NCI-H2171 (cell line): ENCODE data around the gene NATD1.
A peak's percentile ranks its signal among the peaks of the same experiment; 100 is the strongest.

Experiments used
- DNase-seq: peaks from one replicate; lab custom pipeline; 2025; lab: John Stamatoyannopoulos, UW

Gene NATD1

DNA sequence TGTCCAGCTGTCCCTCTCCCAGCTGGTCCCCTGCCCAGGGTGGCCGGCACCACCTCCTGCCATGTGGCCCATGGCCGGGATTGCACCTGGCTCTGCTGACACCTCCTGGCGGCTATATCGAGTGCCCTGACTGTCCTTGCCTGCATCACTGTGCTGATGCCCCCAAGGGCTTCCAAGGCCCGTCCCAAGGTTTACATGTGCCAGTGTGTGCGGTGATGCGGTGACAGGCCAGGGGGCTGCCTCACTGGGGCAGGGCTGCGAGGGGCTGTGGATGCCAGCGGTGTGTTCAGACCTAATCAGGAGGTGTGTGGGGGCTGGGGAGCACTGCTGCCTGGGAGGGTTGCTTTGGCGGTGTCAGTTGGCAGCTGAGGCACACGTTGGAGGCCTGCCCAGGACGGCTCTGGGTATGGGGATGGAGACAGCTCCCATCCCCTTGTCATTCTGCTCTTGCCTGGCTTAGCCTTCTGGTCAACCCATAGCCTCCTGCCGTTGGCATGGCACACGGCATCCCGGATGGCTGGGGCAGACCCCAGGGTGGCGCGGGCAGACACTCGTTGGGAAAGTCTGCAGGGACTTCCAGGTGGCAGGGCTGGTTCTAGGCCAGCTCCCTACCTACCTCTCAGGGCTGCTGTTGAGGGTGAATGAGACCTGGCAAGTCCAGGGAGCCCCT lies 36.8 kb upstream of the NATD1 start:
- peak; percentile 41 for DNase-seq

DNA sequence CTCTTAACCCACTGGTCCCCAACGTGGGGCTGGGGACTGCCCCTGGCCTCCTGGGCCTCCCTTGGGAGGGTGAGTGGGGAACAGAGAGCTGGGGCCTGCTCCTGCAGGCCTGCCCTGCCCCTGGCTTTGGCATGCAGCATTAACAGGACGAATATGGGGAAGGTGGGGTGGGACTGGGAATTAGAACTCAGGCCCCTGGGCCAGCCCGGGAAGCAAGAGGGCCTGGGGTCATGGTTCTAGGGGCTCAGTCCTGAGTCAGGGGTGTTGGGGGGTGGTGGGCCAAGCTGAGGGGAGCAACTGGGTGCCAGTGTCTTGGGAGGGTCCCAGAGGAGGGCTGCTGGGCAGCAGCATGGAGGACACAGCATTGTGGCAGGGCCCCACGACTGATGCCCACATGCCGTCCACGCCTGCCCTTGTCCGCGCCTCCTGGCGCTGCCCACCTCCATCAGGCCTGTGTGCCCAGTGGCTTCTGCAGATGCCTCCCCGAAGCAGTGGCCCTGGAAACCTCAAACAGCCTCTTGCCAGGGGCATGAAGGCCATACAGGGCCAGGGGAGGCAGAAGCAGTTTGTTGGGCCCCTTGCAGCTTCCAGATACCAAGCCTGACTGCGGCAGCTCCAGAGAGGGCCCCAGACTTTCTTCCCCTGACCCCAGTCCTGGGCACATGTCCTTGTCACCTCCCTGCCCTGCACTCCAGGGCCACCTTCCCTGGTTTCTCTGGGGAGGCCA lies 36.1 kb upstream of the NATD1 start:
- no peak for DNase-seq

DNA sequence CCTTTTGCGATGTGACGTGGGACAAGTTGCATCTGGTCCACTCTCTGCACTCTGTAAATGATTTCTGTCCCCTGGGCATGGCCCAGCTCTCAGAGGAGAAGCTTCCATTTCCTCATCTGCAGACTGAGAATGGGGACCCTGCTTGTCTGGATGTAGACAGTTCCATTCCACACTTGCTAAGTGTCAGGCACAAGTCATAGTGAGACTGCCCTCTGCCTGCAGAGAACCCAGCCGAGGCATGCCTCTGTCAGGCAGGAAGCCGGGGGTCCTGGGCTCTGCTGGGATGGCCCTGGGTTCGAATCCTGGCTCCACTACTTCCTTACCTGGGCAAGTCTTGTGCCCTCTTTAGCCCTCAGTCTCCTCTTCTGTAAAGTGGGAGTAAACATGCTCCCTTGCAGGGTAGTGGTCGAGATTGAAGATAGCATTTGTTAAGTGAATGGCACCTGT lies 35.4 kb upstream of the NATD1 start:
- DNase-seq = no peak

DNA sequence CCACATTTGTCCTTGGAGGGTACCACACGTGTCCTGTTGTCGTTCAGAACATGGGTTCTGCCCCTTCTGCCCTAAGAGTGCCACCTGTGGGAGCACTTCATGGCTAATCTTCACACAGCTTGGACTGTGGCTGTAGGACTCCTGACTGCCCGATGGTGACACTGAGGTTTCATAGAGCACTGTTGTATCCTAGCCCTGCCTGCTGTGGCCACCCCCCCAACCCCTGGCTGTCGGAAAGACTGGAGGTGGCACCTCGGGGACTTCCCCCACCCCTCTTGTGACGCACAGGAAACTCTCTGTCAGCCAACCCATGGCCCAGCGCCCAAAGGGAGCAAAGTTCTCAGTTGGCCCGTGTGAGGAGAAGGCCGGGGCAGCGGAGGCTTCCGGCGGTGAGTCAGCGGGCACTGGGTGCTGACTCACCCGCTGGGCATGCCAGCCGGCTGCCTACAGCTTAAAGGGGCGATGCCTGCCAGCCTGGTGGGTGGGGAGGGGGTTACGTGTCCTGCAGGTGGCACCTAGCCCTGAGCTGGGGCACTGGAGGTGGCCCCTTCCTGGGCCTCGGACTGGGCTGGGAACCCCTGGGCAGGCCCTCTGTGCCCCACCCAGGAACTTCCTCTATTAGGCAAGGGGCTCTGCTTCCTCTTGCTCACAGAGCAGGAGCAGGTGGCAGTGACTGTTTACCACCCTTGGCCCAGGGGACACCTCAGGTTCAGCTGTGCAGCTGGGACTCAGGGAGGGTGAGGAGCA lies 34.7 kb upstream of the NATD1 start:
- peak; percentile 61 for DNase-seq

GRCh38 chr17:21286909-21287702 lies 33.9 kb upstream of the NATD1 start:
- no peak for DNase-seq

DNA sequence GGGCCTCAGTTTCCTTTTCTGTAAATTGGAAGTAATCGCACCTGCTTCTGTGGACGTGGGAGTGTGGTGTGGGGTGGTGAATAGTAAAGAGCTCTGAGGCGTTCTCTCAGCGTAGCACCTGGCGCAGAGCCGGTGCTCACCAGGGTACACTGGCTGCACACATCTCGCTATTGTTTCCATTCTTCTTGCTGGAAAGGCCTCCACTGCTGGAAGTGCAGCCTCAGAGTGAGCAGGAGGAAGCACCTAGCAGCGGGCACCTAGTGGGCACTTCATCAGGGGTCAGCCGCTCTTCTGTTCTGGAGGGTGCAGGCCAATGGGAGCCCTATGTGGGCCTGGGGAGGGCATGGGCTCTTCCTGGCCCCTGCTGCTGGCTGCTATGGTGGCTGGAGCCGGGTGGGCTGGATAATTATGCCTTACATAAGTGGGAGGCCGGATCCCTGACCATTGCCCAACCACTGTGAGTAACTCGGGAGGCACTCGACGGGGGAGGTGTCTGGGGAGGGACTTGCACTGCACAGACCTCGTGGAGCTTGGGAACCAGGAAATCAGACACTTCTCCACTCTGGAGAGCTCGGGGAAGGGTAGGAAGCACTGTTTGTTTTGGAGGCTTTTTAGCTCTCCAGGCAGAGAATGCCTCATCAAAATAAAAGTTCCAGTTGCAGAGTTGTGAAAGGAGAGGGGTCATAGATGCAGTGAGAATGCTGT lies 33.0 kb upstream of the NATD1 start:
- DNase-seq = no peak

DNA sequence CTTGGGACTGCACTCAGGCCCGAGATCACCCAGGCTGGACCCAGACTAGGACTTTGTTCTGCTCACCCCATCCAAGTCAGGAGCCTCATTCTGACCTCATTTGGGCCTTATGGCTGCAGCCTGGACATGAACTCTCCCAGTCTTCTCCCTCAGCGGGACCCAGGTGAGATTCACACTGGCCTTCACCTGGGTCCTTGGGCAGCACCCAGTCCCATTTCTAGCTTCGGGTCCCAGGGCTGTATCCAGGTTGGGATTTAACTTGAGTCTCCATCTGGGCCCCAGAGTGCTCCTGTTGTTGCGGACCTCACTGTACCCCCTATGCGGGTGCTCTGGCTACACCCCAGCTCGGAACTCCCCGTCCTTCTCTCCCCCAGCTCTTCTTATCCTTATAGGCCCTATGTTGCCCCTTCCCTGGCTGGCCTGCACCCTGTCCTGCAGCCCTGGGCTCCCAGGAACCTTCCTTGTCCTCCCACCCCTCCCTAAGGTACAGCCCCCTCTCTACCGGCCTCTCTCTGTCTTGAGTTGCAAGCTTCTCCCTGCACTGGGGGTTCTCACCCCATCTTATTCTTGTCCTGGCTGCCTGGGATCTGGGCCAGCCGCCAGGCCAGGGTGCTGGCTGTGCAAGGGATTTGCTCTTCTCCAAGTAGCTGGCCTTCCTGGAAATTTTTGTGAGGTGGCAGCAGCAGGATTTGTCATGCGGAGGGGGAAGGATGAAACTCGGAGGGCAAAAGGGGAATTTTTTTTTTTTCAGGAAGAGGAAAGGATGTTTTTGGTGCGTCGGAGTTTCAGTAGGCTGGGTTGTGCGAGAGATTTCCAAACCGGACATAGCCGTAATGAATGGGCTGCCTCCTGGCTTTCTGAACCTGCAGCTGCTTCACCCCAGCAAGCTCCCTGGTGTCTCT lies 32.2 kb upstream of the NATD1 start:
- DNase-seq = no peak

- DNase-seq = peak; percentile 96
Measured at GRCh38 chr17:21284319-21285163, 31.3 kb upstream of the NATD1 start, which contains the start of gene MAP2K3. TSS of gene MAP2K3 (plus strand) at chr17:21284711. CDS start at chr17:21284921, 210 bp downstream.

DNA sequence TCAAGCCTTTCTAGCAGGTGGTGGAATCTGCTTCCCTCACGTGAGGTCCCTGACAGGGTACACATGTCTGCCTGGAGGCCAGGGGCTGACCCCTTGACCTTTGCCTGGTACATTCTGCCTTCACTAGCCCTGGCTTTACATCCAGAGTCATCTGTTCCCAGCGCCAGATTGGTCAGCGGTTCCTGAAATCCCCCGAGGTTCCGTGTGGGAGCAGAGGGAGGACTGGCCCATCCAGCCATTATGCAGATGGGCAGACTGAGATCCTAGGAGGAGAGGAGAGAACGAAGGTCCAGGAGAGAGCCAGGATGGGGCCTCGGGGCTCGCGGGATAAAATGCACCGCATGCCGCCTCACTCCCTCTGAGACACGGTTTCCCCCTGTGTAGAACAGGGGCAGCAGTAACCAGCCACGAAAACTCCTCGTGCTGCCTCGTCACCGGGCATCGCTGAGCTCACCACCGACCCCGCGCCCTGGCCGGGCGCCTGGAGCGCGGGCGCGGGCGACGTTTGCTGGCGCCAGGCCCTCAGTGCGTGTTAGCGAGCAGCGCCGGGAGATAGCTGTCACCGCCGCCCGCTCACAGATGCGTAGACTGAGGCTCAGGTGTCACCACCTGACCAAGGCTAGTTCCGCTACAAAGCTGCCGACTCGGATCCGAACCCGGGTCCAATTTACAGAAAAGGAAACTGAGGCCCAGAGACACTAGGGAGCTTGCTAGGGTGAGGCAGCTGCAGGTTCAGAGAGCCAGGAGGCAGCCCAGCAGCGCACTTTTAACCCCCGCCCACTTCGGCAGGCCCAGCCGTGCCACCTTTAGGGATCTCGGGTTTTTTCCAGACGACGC lies 30.5 kb upstream of the NATD1 start:
- no peak for DNase-seq

- no peak for DNase-seq
Measured at GRCh38 chr17:21282850-21283249, 29.6 kb upstream of the NATD1 start.

DNA sequence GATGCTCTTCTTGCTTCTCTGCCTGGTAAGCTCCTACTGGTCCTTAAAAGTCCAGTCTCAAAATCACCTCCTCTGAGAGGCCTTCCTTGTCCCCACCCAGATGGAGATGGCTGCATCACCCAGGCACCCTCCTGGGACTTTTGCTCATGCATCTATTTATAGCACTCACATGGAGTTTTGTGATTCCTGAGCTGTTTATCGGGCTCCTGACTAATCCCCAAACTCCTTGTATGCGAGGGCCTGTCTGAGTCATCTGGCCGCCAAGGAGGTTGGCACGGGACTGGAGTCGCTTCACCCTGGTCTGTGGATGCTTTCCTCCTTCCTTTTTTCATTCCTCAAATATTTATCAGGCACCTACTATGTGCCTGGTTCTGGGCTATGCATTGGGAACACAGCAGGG lies 29.0 kb upstream of the NATD1 start:
- no peak for DNase-seq

DNA sequence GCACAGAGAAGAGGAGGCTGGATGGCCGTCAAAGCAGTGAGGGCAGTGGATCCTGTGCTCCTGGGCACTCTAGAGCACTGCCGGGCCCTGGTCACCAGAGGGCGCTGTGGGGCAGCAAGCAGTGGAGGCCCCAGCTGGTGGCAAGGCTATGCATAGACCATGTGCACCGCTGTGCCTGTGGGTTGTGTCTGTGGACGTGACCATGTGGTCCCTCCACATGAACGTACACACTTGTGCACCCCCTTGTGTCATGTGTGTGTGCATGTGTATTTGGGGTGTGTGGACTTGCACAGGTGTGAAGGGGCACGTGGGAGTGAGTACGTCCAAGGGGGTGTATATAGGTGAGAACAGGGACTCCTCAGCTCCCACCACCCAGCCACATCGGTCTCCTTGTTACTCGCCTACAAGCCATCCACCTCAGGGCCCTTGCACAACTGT lies 26.9 kb upstream of the NATD1 start:
- peak; percentile 57 for DNase-seq

DNA sequence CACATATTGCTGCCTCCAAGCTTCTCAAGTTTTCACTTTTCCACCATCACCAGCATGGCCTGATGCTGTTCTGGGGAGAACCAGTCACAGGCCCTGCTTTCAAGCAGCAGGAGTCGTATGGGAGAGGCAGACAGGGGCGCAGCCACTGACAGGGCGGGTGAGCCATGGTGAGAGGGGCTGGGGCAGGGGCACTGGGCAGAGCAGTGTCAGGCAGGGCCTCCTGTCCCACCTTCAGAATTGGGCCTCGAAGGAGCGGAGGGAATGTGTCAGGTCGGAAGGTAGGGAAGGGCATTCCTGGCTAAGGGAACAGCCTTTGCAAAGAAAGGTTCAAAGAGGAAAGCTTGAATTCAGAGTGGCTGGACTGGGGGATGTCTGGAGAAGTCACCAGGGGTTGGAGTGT lies 26.4 kb upstream of the NATD1 start:
- no peak for DNase-seq

- DNase-seq = no peak
Measured at GRCh38 chr17:21279198-21279535, 26.0 kb upstream of the NATD1 start.

DNA sequence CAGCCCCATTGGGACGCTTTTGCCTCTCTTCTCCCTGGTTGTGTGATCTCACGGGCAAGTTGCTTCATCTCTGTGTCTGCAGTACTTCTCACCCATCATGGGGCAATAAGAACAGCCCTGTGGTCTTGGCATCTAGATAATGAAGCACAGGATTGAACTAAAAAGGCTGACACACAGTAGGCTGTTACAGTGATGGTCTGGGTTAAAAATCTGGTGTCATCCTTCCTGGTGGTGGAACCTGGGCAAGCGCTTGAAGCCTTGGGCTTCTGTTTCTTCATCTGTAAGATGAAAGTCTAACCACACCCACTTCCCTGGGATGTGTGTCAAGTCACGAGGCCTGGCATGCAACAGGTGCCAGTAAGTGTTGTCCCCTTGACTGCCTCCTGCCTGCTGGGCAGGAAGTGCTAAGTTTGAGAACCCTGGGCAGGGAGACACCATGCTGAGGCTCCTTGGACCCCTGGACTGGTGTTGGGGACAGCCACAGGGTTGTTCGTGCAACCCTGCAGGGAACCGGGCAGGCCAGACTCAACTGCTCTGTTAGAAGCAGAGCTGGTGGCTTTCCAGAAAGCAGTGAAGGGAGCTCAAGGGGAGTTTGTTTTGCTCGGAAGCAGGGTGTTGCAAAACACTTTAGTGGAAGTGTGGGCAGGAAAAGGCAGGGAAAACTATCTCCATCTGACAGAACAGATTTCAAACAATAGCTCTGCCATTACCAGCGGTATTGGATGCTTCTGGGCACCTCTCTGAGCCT lies 25.4 kb upstream of the NATD1 start:
- no peak for DNase-seq

GRCh38 chr17:21277332-21277731 lies 24.1 kb upstream of the NATD1 start:
- DNase-seq = no peak

GRCh38 chr17:21276264-21276588 lies 23.0 kb upstream of the NATD1 start:
- DNase-seq = no peak
